GM15510 (cell line): ENCODE measurements around the gene ENOX1.

Experiments used
- POLR2A ChIP-seq: IDR thresholded peaks from 3 replicates; pipeline ENCODE4 v1.6.1; 2011; ENCODE audit warnings: borderline replicate concordance; ENCODE audit not compliant: insufficient read length; ENCODE audit errors: extremely low read depth

Gene ENOX1

GRCh38 chr13:43388282-43389034 lies 398.3 kb downstream of the ENOX1 start:
- TF ChIP-seq POLR2A, result no peak

GRCh38 chr13:43387880-43388279 lies 398.9 kb downstream of the ENOX1 start:
- TF ChIP-seq POLR2A, result no peak

GRCh38 chr13:43383498-43384165 lies 403.1 kb downstream of the ENOX1 start:
- no peak for TF ChIP-seq POLR2A

- no peak for TF ChIP-seq POLR2A
Measured at GRCh38 chr13:43379738-43380137, 407.0 kb downstream of the ENOX1 start.

- TF ChIP-seq POLR2A, result no peak
Measured at GRCh38 chr13:43377973-43378372, 408.8 kb downstream of the ENOX1 start.

GRCh38 chr13:43377149-43377548 lies 409.6 kb downstream of the ENOX1 start:
- no peak for TF ChIP-seq POLR2A

- no peak for TF ChIP-seq POLR2A
Measured at GRCh38 chr13:43376596-43376995, 410.2 kb downstream of the ENOX1 start.

- TF ChIP-seq POLR2A, result no peak
Measured at GRCh38 chr13:43375797-43376465, 410.8 kb downstream of the ENOX1 start.

GRCh38 chr13:43374621-43375020 lies 412.2 kb downstream of the ENOX1 start:
- TF ChIP-seq POLR2A, result no peak

- no peak for TF ChIP-seq POLR2A
Measured at GRCh38 chr13:43373400-43373799, 413.4 kb downstream of the ENOX1 start.

- no peak for TF ChIP-seq POLR2A
Measured at GRCh38 chr13:43370842-43371241, 415.9 kb downstream of the ENOX1 start.

- TF ChIP-seq POLR2A, result no peak
Measured at GRCh38 chr13:43369319-43369718, 417.5 kb downstream of the ENOX1 start.

- no peak for TF ChIP-seq POLR2A
Measured at GRCh38 chr13:43368003-43368402, 418.8 kb downstream of the ENOX1 start.

GRCh38 chr13:43365039-43365344 lies 421.8 kb downstream of the ENOX1 start:
- no peak for TF ChIP-seq POLR2A

GRCh38 chr13:43364210-43365038 lies 422.3 kb downstream of the ENOX1 start:
- TF ChIP-seq POLR2A, result no peak

- TF ChIP-seq POLR2A, result no peak
Measured at GRCh38 chr13:43363156-43363953, 423.4 kb downstream of the ENOX1 start.
